PC-3 (cell line): ENCODE measurements around the gene HNRNPA1. TPM values are rescaled to one million over a fixed set of nuclear protein-coding genes. Genes with fewer than 3 reads are reported as not detected.

Experiments used
- ATAC-seq: fragments of 200-7000 bp; cut with Tn5 transposase; 2 replicates; pipeline ENCODE4 v1.9.1; 2020; ENCODE audit warnings: mild to moderate bottlenecking, moderate library complexity
- BruUV-seq: library from RNA; stranded (reverse); fragments of 400-500 nt; replicated peaks from 2 replicates; lab custom pipeline; 2021; lab: Mats Ljungman, UMichigan
- CTCF ChIA-PET: fragments of 300-600 bp; sonication (Branson Sonifier 250); formaldehyde crosslinking; loops from one replicate; lab custom pipeline; 2022; ENCODE audit warnings: antibody characterized with exemption; lab: Charles Lee
- POLR2A ChIA-PET: fragments of 300-600 bp; sonication (Branson Sonifier 250); formaldehyde crosslinking; loops from one replicate; lab custom pipeline; 2022; ENCODE audit warnings: antibody characterized with exemption; ENCODE audit not compliant: unreplicated experiment; lab: Charles Lee
- DNase-seq: peaks from one replicate; pipeline ENCODE4 v3.0.0-alpha.2; 2015
- H2AFZ ChIP-seq: fragments of 300-600 bp; sonication (generic); 2 replicates; pipeline ENCODE4 v1.6.0; 2016; ENCODE audit warnings: antibody characterized with exemption, low read length
- H3F3A ChIP-seq: fragments of 300-600 bp; sonication (generic); one replicate; pipeline ENCODE4 v1.6.0; 2017; ENCODE audit warnings: antibody characterized with exemption, low read length, control low read depth, mild to moderate bottlenecking; ENCODE audit not compliant: unreplicated experiment
- H3K27ac ChIP-seq: fragments of 300-600 bp; sonication (generic); 2 replicates; pipeline ENCODE4 v1.5.1; 2016; ENCODE audit warnings: mild to moderate bottlenecking, low read length
- H3K27me3 ChIP-seq: fragments of 300-600 bp; sonication (generic); 2 replicates; pipeline ENCODE4 v1.6.1; 2016; ENCODE audit warnings: low read length, mixed read lengths
- H3K36me3 ChIP-seq: fragments of 300-600 bp; sonication (generic); 2 replicates; pipeline ENCODE4 v1.6.1; 2016; ENCODE audit warnings: low read depth, mixed run types, low read length, mixed read lengths
- H3K4me1 ChIP-seq: fragments of 300-600 bp; sonication (generic); 2 replicates; pipeline ENCODE4 v1.5.1; 2016; ENCODE audit warnings: low read length; ENCODE audit not compliant: insufficient read depth
- H3K4me2 ChIP-seq: fragments of 300-600 bp; sonication (generic); 2 replicates; pipeline ENCODE4 v1.6.0; 2016; ENCODE audit warnings: low read length
- H3K4me3 ChIP-seq: fragments of 300-600 bp; sonication (generic); 2 replicates; pipeline ENCODE4 v1.5.1; 2016; ENCODE audit warnings: mild to moderate bottlenecking, low read length, mixed read lengths
- H3K79me2 ChIP-seq: fragments of 300-600 bp; sonication (generic); 2 replicates; pipeline ENCODE4 v1.6.1; 2017; ENCODE audit warnings: low read length, mixed read lengths
- H3K9ac ChIP-seq: fragments of 300-600 bp; sonication (generic); 2 replicates; pipeline ENCODE4 v1.6.0; 2016; ENCODE audit warnings: mild to moderate bottlenecking, low read length
- H3K9me2 ChIP-seq: fragments of 300-600 bp; sonication (generic); replicated peaks from 2 replicates; pipeline ENCODE4 v1.6.1; 2016; ENCODE audit warnings: mixed run types, low read length, mixed read lengths
- H3K9me3 ChIP-seq: fragments of 300-600 bp; sonication (generic); 2 replicates; pipeline ENCODE4 v1.6.1; 2016; ENCODE audit warnings: low read length, mixed read lengths
- H4K20me1 ChIP-seq: fragments of 300-600 bp; sonication (generic); 2 replicates; pipeline ENCODE4 v1.6.1; 2016; ENCODE audit warnings: low read length, mixed read lengths
- EZH2 ChIP-seq: fragments of 300-600 bp; sonication (generic); IDR thresholded peaks from one replicate; pipeline ENCODE4 v1.6.1; 2017; ENCODE audit warnings: antibody characterized with exemption, mild to moderate bottlenecking, low read length; ENCODE audit not compliant: unreplicated experiment
- EZH2phosphoT487 ChIP-seq: fragments of 300-600 bp; sonication (generic); IDR thresholded peaks from 2 replicates; pipeline ENCODE4 v1.6.1; 2018; ENCODE audit warnings: mild to moderate bottlenecking, antibody characterized with exemption, low read length, borderline replicate concordance
- intact Hi-C: fragments of 100-400 bp; cut with micrococcal nuclease; formaldehyde crosslinking; loops from 2 replicates; pipeline ENCODE4 v1.9.0; 2023
- total RNA-seq: library from RNA; depleted of rRNA; stranded (reverse); fragments of >200 nt; gene quantifications from 2 replicates; pipeline ENCODE4 v1.2.3, GENCODE V29; 2014; rRNA removed
- TF ChIP-seq, protein P1 (sequence below): fragments of 300-600 bp; sonication (generic); conservative IDR thresholded peaks from 2 replicates; pipeline ENCODE4 v1.5.1; 2017; ENCODE audit warnings: antibody characterized with exemption, low read depth, mild to moderate bottlenecking, low read length

HNRNPA1 gene
- total RNA-seq, 1 experiment from 2014 or later, result 465 TPM

DNA sequence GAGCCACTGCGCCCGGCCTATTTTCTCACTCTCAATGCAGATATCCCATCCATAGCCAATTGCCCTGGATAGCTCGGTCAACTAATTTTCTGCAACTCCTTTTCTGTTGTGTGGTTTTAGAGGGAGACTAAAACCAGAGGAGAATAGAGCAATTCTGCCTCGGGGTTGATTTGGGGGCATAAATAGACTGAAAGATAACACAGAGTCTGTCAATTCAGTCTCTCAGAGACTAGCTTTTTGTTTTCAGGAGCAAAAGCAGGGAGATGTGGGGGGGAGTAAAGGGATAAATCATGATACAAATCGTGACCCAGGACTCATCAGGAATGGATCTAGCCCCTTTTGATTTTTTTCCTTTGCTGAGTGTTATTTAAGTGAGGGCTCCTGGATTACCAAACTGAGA, 50.9 kb downstream of the HNRNPA1 start:
- no TSS peak for BruUV-seq
- no peaks in the 10 kb centered on the region for H4K20me1 ChIP-seq
- ChIA-PET CTCF (no interaction called here), POLR2A (no interaction called here)
- H3F3A ChIP-seq, result no peaks in the 10 kb centered on the region
- no peaks in the 10 kb centered on the region for H3K9me3 ChIP-seq
- no peak overlapping the region for H3K4me2 ChIP-seq
- H2AFZ ChIP-seq, result no peak overlapping the region
- H3K9me2 ChIP-seq, result no peaks in the 10 kb centered on the region
- TF ChIP-seq, protein P1, sequence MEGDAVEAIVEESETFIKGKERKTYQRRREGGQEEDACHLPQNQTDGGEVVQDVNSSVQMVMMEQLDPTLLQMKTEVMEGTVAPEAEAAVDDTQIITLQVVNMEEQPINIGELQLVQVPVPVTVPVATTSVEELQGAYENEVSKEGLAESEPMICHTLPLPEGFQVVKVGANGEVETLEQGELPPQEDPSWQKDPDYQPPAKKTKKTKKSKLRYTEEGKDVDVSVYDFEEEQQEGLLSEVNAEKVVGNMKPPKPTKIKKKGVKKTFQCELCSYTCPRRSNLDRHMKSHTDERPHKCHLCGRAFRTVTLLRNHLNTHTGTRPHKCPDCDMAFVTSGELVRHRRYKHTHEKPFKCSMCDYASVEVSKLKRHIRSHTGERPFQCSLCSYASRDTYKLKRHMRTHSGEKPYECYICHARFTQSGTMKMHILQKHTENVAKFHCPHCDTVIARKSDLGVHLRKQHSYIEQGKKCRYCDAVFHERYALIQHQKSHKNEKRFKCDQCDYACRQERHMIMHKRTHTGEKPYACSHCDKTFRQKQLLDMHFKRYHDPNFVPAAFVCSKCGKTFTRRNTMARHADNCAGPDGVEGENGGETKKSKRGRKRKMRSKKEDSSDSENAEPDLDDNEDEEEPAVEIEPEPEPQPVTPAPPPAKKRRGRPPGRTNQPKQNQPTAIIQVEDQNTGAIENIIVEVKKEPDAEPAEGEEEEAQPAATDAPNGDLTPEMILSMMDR, result no peak
- TF ChIP-seq EZH2phosphoT487 (no peak), EZH2 (no peak)
- peaks cover 19% of the 10 kb centered on the region for H3K4me1 ChIP-seq
- H3K27ac ChIP-seq, result no peak overlapping the region
- no peak for DNase-seq
- H3K36me3 ChIP-seq, result peaks cover 6% of the 10 kb centered on the region; the same call in 1 of the 2 replicates
- peaks cover 85% of the 10 kb centered on the region for H3K79me2 ChIP-seq
- H3K4me3 ChIP-seq, result no peak overlapping the region
- H3K27me3 ChIP-seq, result no peaks in the 10 kb centered on the region
- no peak for ATAC-seq
- intact Hi-C loops, result no loop called here
- H3K9ac ChIP-seq, result no peak overlapping the region

GRCh38 chr12:54333420-54334034, 53.0 kb downstream of the HNRNPA1 start:
- H3F3A ChIP-seq, result no peaks in the 10 kb centered on the region
- no peak overlapping the region for H3K9ac ChIP-seq
- intact Hi-C loops, result no loop called here
- no peak overlapping the region for H3K4me3 ChIP-seq
- H3K9me3 ChIP-seq, result no peaks in the 10 kb centered on the region
- TF ChIP-seq, protein P1, result no peak
- no peak for TF ChIP-seq EZH2
- TF ChIP-seq EZH2phosphoT487, result no peak
- no peak overlapping the region for H2AFZ ChIP-seq
- no peaks in the 10 kb centered on the region for H3K9me2 ChIP-seq
- no peak overlapping the region for H3K4me2 ChIP-seq
- CTCF ChIA-PET, result no interaction called here
- no peak for ATAC-seq
- BruUV-seq, result no TSS peak
- H3K27me3 ChIP-seq, result no peaks in the 10 kb centered on the region
- peaks cover 6% of the 10 kb centered on the region; the same call in 1 of the 2 replicates for H3K36me3 ChIP-seq
- peaks cover 16% of the 10 kb centered on the region for H3K4me1 ChIP-seq
- H4K20me1 ChIP-seq, result no peaks in the 10 kb centered on the region
- POLR2A ChIA-PET, result no interaction called here
- no peak overlapping the region for H3K27ac ChIP-seq
- no peak for DNase-seq
- peaks cover 77% of the 10 kb centered on the region for H3K79me2 ChIP-seq

Other genes starting within 250 kb of the HNRNPA1 start
- gene HOXC5, start 247.7 kb upstream of the HNRNPA1 start, total RNA-seq, result 0.26 and 0.29 TPM in 2 replicates
- gene HOXC4, start 226.9 kb upstream of the HNRNPA1 start, total RNA-seq, result 1.8 and 2.6 TPM in 2 replicates
- 69.8 and 93.5 TPM in 2 replicates for gene SMUG1, start 91.7 kb upstream of the HNRNPA1 start, total RNA-seq
- 14.6 and 14.9 TPM in 2 replicates for gene CBX5, start 604 bp upstream of the HNRNPA1 start, total RNA-seq
- 0.26 and 0.40 TPM in 2 replicates for gene NFE2, start 20.3 kb downstream of the HNRNPA1 start, total RNA-seq
- 121 and 156 TPM in 2 replicates for gene COPZ1, start 44.4 kb downstream of the HNRNPA1 start, total RNA-seq
- not detected in 2 replicates for gene GPR84, start 83.8 kb downstream of the HNRNPA1 start, total RNA-seq
- gene ZNF385A, start 104.0 kb downstream of the HNRNPA1 start, total RNA-seq, result 1.8 and 5.0 TPM in 2 replicates
- gene ITGA5, start 138.5 kb downstream of the HNRNPA1 start, total RNA-seq, result 35.9 and 38.2 TPM in 2 replicates
- gene GTSF1, start 192.9 kb downstream of the HNRNPA1 start, total RNA-seq, result not detected in 2 replicates
- not detected in 2 replicates for gene NCKAP1L, start 217.0 kb downstream of the HNRNPA1 start, total RNA-seq